AG09309 (cell line): ENCODE results near the gene C2orf80.

Experiments
- DNase-seq: peaks from one replicate; pipeline ENCODE4 v3.0.0-alpha.2; 2010; ENCODE audit warnings: low read depth
- H3K4me3 ChIP-seq: 2 replicates; pipeline ENCODE4 v1.5.1; 2011; ENCODE audit warnings: mild to moderate bottlenecking, low read depth, low read length, moderate library complexity; ENCODE audit not compliant: control insufficient read depth
- TF ChIP-seq, protein P1 (sequence below): IDR thresholded peaks from 2 replicates; pipeline ENCODE4 v1.5.1; 2011; ENCODE audit warnings: mild to moderate bottlenecking, low read depth, low read length, inconsistent platforms; ENCODE audit not compliant: insufficient read depth, control insufficient read depth; ENCODE audit errors: missing control alignments

C2orf80 gene

DNA sequence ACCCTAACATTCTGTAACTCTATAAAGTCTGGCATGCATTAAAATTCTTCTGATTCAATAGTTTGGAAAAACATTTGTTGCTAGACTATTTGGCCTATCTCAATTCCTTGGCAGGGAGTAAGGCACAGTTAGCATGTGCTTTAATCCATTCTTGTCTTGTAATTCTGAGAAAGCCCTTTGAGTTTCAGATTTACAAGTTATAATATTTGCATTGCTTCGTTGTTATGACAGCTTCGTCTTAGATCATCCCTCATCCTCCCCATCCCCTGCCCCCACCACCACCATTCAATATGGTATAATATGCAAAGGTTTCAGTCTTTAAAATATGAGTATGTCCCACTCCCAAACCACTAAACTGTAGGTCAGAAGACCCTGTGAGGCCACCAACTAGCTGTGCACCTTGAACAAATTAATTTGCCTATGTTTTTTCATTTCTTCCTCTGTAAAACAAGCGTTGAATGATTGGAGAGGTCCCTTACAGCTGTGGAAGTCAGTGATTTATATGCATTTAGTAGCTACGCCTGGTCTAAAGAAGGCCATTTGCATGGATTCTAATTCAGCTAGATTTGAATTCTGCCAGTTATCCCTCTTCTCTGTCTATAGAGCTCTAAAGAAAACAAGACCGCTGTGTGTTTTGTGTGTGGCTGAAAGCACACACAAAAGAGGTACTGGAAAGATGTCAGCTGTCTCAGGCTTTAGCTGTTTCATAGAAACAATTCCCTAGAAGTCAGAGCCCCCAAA, 591 bp downstream of the C2orf80 start:
- H3K4me3 ChIP-seq, result no peak overlapping the region
- TF ChIP-seq, protein P1, sequence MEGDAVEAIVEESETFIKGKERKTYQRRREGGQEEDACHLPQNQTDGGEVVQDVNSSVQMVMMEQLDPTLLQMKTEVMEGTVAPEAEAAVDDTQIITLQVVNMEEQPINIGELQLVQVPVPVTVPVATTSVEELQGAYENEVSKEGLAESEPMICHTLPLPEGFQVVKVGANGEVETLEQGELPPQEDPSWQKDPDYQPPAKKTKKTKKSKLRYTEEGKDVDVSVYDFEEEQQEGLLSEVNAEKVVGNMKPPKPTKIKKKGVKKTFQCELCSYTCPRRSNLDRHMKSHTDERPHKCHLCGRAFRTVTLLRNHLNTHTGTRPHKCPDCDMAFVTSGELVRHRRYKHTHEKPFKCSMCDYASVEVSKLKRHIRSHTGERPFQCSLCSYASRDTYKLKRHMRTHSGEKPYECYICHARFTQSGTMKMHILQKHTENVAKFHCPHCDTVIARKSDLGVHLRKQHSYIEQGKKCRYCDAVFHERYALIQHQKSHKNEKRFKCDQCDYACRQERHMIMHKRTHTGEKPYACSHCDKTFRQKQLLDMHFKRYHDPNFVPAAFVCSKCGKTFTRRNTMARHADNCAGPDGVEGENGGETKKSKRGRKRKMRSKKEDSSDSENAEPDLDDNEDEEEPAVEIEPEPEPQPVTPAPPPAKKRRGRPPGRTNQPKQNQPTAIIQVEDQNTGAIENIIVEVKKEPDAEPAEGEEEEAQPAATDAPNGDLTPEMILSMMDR, result no peak
- DNase-seq, result no peak

DNA sequence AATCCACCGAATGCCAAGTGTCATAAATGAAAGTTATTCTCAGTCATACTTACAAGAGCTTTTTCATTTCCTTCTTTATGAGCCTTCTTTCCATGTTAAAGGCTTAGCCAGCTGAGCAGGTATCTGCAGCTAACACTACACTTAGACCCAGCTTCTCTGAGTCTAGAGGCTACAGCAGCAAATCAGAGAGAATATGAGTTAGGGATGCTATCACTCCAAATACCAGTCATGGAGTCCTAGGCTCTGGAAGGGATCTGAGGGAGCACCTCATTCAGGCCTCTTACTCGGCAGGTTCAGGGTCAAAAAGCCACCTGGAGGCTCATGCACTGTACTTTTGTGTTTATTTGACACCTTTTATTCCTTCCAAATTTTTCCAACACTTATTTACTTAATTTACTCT, 2.9 kb downstream of the C2orf80 start:
- TF ChIP-seq, protein P1, result no peak
- no peak overlapping the region for H3K4me3 ChIP-seq
- no peak for DNase-seq

DNA sequence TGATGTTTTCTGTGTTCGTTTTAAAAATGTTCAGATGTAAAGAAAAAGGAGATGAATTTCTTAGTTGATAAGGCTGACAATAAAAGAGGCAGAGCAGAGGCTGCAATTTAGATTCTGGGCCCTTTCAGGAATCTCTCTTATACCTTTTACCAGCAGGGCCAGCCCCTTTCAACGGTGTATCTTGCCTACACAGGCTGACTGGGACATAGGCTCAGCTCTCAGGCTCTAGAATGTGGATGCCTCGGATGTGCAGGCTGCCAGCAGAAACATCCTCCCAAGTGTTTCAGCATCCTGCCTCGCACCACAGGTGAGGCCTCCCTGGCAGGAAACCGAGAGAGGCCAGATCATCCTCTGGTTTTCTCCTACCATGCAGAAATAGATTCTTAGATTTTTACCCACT, 3.4 kb downstream of the C2orf80 start:
- DNase-seq, result no peak
- TF ChIP-seq, protein P1, result no peak
- H3K4me3 ChIP-seq, result no peak overlapping the region

DNA sequence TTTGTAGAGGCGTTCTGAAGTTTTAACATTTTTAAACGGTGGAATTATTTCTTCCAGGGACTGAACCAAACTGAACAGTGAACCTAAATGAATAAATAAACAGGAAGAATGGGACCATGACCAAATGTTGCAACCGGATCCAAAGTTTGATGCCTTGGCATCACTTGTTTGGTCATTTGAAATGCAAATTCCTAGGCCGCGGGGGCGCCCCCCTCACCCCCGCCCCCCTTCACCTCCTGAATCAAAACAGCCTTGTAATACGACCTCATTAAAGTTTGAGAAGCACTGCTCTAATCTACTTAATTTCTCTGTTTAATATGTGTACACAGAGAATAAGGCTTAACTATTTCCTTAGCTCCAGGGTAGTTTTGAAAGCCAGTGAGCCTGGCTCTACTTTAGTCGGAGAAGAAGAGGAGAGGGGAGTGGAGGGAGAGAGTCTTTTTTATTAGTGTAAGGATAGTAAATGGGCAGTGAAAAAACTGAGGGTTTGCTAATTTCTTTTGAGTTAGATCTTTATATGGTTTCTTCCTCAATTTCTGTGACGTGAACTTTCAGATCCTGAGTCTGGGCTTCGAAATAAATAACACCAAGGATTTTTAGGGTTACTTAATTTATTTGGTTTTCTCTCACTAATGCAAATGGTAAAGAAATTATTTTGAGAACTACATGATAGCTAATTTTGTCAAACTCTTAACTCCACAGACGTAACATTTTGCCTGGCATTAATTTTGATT, 5.7 kb downstream of the C2orf80 start:
- H3K4me3 ChIP-seq, result no peak overlapping the region
- TF ChIP-seq, protein P1, result no peak
- no peak for DNase-seq

DNA sequence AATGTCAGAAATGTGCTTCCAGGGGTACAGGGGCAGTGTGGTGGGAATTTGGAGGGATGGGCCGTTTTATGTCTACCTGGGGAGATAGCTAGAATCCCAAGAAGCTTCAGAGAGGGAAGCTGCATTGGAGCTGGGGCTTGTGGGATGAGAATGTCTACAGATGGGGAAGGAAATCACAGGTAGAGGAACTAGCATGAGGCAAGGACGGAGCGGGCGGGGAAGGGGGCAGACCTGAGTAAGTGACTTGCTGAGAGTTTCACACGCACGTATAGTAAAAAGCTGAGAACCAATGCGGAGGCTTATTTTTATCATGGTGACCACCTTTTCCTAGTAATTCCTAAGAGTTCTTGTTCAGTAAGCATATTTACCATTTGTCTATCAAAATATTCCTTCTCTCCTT, 6.3 kb downstream of the C2orf80 start:
- no peak overlapping the region for H3K4me3 ChIP-seq
- no peak for DNase-seq
- TF ChIP-seq, protein P1, result no peak

DNA sequence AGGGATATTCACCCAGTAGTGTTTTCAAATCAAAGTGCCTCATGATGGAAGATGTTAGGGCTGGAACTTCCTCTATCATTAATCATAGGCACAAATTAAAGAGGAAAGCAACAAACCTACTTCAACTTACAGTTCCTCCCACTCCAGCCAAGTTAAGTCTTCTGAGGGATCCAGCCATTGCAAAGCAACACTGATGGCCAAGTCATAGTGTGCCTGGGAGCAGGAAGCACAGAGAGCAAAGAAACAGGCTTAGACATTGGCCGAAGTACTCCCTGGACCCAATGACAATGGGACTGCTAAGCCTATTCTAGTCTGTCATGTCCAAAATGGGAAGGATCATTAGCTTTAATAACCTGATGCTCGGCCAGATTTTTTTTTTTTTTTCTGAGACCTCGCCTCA, 7.0 kb downstream of the C2orf80 start:
- H3K4me3 ChIP-seq, result no peak overlapping the region
- TF ChIP-seq, protein P1, result no peak
- no peak for DNase-seq
